HEK293 (cell line): ENCODE results near the gene KCNQ4.

ENCODE experiments used
- BCL6B ChIP-seq: fragments of 450-650 bp; formaldehyde crosslinking; IDR thresholded peaks from 2 replicates; pipeline ENCODE4 v1.5.1; 2017; ENCODE audit warnings: missing biosample characterization, missing genetic modification characterization
- FEZF1 ChIP-seq: fragments of 450-650 bp; formaldehyde crosslinking; IDR thresholded peaks from 2 replicates; pipeline ENCODE4 v1.5.1; 2016; ENCODE audit warnings: missing biosample characterization, missing genetic modification characterization
- GFI1B ChIP-seq: fragments of 450-650 bp; formaldehyde crosslinking; IDR thresholded peaks from 2 replicates; pipeline ENCODE4 v1.5.1; 2016; ENCODE audit warnings: missing biosample characterization, missing genetic modification characterization
- GLIS1 ChIP-seq: fragments of 450-650 bp; formaldehyde crosslinking; IDR thresholded peaks from 2 replicates; pipeline ENCODE4 v1.5.1; 2016; ENCODE audit warnings: missing biosample characterization, missing genetic modification characterization
- HOXA7 ChIP-seq: sonication (generic); formaldehyde crosslinking; IDR thresholded peaks from 2 replicates; pipeline ENCODE4 v1.8.1; 2022; ENCODE audit warnings: missing genetic modification reagents, borderline replicate concordance
- INSM2 ChIP-seq: fragments of 450-650 bp; formaldehyde crosslinking; IDR thresholded peaks from 2 replicates; pipeline ENCODE4 v1.5.1; 2016; ENCODE audit warnings: missing biosample characterization, missing genetic modification characterization
- RBAK ChIP-seq: fragments of 450-650 bp; formaldehyde crosslinking; IDR thresholded peaks from 2 replicates; pipeline ENCODE4 v1.5.1; 2016; ENCODE audit warnings: missing biosample characterization, missing genetic modification characterization
- REPIN1 ChIP-seq: fragments of 450-650 bp; formaldehyde crosslinking; IDR thresholded peaks from 2 replicates; pipeline ENCODE4 v1.5.1; 2017; ENCODE audit warnings: missing biosample characterization, missing genetic modification characterization, low read depth
- SALL2 ChIP-seq: fragments of 450-650 bp; formaldehyde crosslinking; IDR thresholded peaks from 2 replicates; pipeline ENCODE4 v1.5.0; 2017; ENCODE audit warnings: missing biosample characterization, mild to moderate bottlenecking, missing genetic modification characterization, borderline replicate concordance
- TRIM28 ChIP-seq: IDR thresholded peaks from 2 replicates; pipeline ENCODE4 v1.6.1; 2011; ENCODE audit warnings: low read length, control low read depth, borderline replicate concordance
- YY1 ChIP-seq: fragments of 450-650 bp; formaldehyde crosslinking; IDR thresholded peaks from 2 replicates; pipeline ENCODE4 v1.5.1; 2018; ENCODE audit warnings: missing biosample characterization, missing genetic modification characterization
- ZBTB11 ChIP-seq: fragments of 450-650 bp; formaldehyde crosslinking; conservative IDR thresholded peaks from 2 replicates; pipeline ENCODE4 v1.5.1; 2016; ENCODE audit warnings: low read depth, missing biosample characterization, missing genetic modification characterization
- ZBTB20 ChIP-seq: fragments of 450-650 bp; formaldehyde crosslinking; IDR thresholded peaks from 2 replicates; pipeline ENCODE4 v1.5.1; 2016; ENCODE audit warnings: missing biosample characterization, missing genetic modification characterization
- ZBTB21 ChIP-seq: fragments of 450-650 bp; formaldehyde crosslinking; IDR thresholded peaks from 2 replicates; pipeline ENCODE4 v1.5.1; 2017; ENCODE audit warnings: missing biosample characterization, missing genetic modification characterization
- ZFP41 ChIP-seq: fragments of 450-650 bp; formaldehyde crosslinking; IDR thresholded peaks from 2 replicates; pipeline ENCODE4 v1.5.1; 2016; ENCODE audit warnings: missing biosample characterization, missing genetic modification characterization, borderline replicate concordance
- ZNF114 ChIP-seq: fragments of 450-650 bp; formaldehyde crosslinking; IDR thresholded peaks from 2 replicates; pipeline ENCODE4 v1.5.0; 2017; ENCODE audit warnings: missing biosample characterization, missing genetic modification characterization
- ZNF157 ChIP-seq: fragments of 450-650 bp; formaldehyde crosslinking; IDR thresholded peaks from 2 replicates; pipeline ENCODE4 v1.5.1; 2016; ENCODE audit warnings: missing biosample characterization, missing genetic modification characterization
- ZNF19 ChIP-seq: fragments of 450-650 bp; formaldehyde crosslinking; IDR thresholded peaks from 2 replicates; pipeline ENCODE4; 2016; ENCODE audit warnings: missing biosample characterization, missing genetic modification characterization, low read depth
- ZNF26 ChIP-seq: fragments of 450-650 bp; formaldehyde crosslinking; IDR thresholded peaks from 2 replicates; pipeline ENCODE4 v1.5.1; 2016; ENCODE audit warnings: missing biosample characterization, missing genetic modification characterization
- ZNF280C ChIP-seq: fragments of 450-650 bp; formaldehyde crosslinking; IDR thresholded peaks from 2 replicates; pipeline ENCODE4 v1.5.1; 2016; ENCODE audit warnings: missing biosample characterization, missing genetic modification characterization
- ZNF404 ChIP-seq: fragments of 450-650 bp; formaldehyde crosslinking; IDR thresholded peaks from 2 replicates; pipeline ENCODE4 v1.5.1; 2017; ENCODE audit warnings: missing biosample characterization, missing genetic modification characterization
- ZNF416 ChIP-seq: fragments of 450-650 bp; formaldehyde crosslinking; IDR thresholded peaks from 2 replicates; pipeline ENCODE4 v1.5.1; 2016; ENCODE audit warnings: missing biosample characterization, missing genetic modification characterization
- ZNF510 ChIP-seq: fragments of 450-650 bp; formaldehyde crosslinking; IDR thresholded peaks from 2 replicates; pipeline ENCODE4 v1.5.1; 2018; ENCODE audit warnings: mild to moderate bottlenecking, missing genetic modification characterization, missing biosample characterization; ENCODE audit not compliant: insufficient replicate concordance
- ZNF544 ChIP-seq: fragments of 450-650 bp; formaldehyde crosslinking; IDR thresholded peaks from 2 replicates; pipeline ENCODE4 v1.5.0; 2017; ENCODE audit warnings: missing biosample characterization, missing genetic modification characterization
- ZNF600 ChIP-seq: fragments of 450-650 bp; formaldehyde crosslinking; IDR thresholded peaks from 2 replicates; pipeline ENCODE4 v1.5.1; 2016; ENCODE audit warnings: missing biosample characterization, missing genetic modification characterization
- ZNF621 ChIP-seq: fragments of 450-650 bp; formaldehyde crosslinking; IDR thresholded peaks from 2 replicates; pipeline ENCODE4 v1.5.1; 2017; ENCODE audit warnings: missing biosample characterization, missing genetic modification characterization
- ZNF645 ChIP-seq: fragments of 450-650 bp; formaldehyde crosslinking; IDR thresholded peaks from 2 replicates; pipeline ENCODE4; 2016; ENCODE audit warnings: missing biosample characterization, missing genetic modification characterization
- ZNF707 ChIP-seq: fragments of 450-650 bp; formaldehyde crosslinking; IDR thresholded peaks from 2 replicates; pipeline ENCODE4 v1.5.1; 2016; ENCODE audit warnings: missing biosample characterization, missing genetic modification characterization
- ZNF777 ChIP-seq: fragments of 450-650 bp; formaldehyde crosslinking; IDR thresholded peaks from 2 replicates; pipeline ENCODE4 v1.5.1; 2017; ENCODE audit warnings: missing biosample characterization, missing genetic modification characterization, borderline replicate concordance
- ZNF830 ChIP-seq: fragments of 450-650 bp; IDR thresholded peaks from 2 replicates; pipeline ENCODE4 v1.5.0; 2018; ENCODE audit warnings: missing biosample characterization, missing genetic modification characterization, low read depth, mild to moderate bottlenecking, moderate library complexity
- ZXDB ChIP-seq: fragments of 450-650 bp; formaldehyde crosslinking; IDR thresholded peaks from 2 replicates; pipeline ENCODE4 v1.5.1; 2016; ENCODE audit warnings: missing biosample characterization, missing genetic modification characterization

Gene KCNQ4

GRCh38 chr1:40784141-40784770 is 669 bp downstream of the KCNQ4 start (continued):
- no peak for TF ChIP-seq ZBTB21 (tag by site-specific recombination)
- no peak for TF ChIP-seq ZFP41 (tag by site-specific recombination)
- TF ChIP-seq FEZF1 = no peak
- TF ChIP-seq SALL2 (tag by site-specific recombination) = no peak
- TF ChIP-seq ZNF510 (tag by site-specific recombination) = no peak
- no peak for TF ChIP-seq ZNF26 (tag by site-specific recombination)
- TF ChIP-seq ZNF416 = no peak
- TF ChIP-seq ZNF157 (tag by site-specific recombination) = no peak
- TF ChIP-seq YY1 (tag by site-specific recombination) = no peak
- TF ChIP-seq RBAK (tag by site-specific recombination) = no peak
- TF ChIP-seq ZNF19 (tag by site-specific recombination) = no peak
- no peak for TF ChIP-seq ZNF707 (tag by site-specific recombination)
- TF ChIP-seq REPIN1 = no peak
- TF ChIP-seq ZNF777 (tag by site-specific recombination) = no peak
- no peak for TF ChIP-seq ZNF404 (tag by site-specific recombination)
- TF ChIP-seq INSM2 (tag by site-specific recombination) = no peak
- no peak for TF ChIP-seq ZNF544 (tag by site-specific recombination)
- no peak for TF ChIP-seq BCL6B (tag by site-specific recombination)
- TF ChIP-seq ZBTB11 (tag by site-specific recombination) = no peak
- peak; percentile 29; the same call in 1 of the 2 replicates for TF ChIP-seq GLIS1
- no peak for TF ChIP-seq TRIM28
- no peak for TF ChIP-seq ZXDB (tag by site-specific recombination)
- TF ChIP-seq ZNF621 = no peak
- TF ChIP-seq HOXA7 = no peak
- TF ChIP-seq ZBTB20 = peak; percentile 84
- no peak for TF ChIP-seq ZNF645 (tag by site-specific recombination)
- TF ChIP-seq ZNF600 (tag by site-specific recombination) = no peak
- TF ChIP-seq ZNF830 = no peak
- no peak for TF ChIP-seq ZNF114
- TF ChIP-seq GFI1B (tag by site-specific recombination) = no peak
- TF ChIP-seq ZNF280C (tag by site-specific recombination) = no peak
